Stimulated activated CD4-positive, alpha-beta T cell treated with anti-CD3 and anti-CD28 coated beads, TNF-alpha, amount 100 ng/mL, for 1 hour (primary cell): ENCODE results near the gene NUBPL.

ENCODE experiments used
- DNase-seq, 3 donors: peaks; one replicate each; pipeline ENCODE4 v3.0.0-alpha.2; 2020; ENCODE audit warnings: low read depth in 3 of 3, low spot score in 1 of 3

The NUBPL gene

DNA sequence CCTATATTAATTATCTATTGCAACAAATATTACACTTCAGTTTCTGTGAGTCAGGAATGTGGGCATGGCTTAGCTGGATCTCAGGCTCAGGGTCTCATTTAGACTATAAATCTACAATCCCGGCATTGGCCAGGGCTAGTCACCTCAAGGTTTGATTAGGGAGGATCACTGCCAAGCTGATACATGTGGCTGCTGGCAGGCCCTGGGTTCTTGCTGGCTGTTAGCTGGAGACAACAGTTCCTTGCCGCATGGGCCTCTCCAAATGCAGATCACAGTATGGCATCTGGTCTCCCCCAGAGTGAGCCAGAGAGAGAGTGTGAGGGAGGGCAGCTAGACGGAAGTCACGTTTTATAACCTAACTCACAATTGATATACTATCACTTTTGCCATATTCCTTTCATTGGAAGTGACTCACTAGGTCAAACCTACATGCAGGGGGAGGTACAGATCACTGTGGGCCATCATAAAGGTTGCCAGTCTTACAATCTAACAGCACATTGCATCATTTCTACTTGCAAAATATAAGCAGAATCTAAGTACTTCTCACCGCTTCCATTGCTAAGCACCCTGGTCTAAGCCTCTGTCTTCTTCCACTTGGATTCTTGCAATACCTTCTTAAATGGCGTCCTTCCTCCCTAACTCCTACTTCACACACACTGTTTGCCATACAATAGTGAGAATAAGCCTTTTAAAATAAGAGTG is 341.9 kb downstream of the NUBPL start:
- no peak for DNase-seq

DNA sequence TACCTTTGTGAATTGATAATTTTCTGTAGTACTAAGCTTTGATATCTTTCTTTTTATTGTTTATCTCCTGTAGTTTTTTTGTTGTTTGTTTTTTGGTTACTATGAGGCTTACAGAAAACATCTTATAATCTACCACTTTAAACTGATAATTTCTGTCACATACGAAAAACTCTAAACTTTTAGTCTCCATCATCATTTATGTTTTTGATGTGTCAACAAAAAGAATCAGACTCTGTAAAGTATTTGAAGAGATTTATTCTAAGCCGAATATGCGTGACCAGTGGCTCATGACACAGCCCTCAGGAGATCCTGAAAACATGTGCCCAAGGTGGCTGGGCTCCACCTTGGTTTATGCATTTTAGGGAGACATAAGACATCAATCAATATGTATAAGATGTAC is 348.8 kb downstream of the NUBPL start:
- no peak for DNase-seq
